Parathyroid adenoma (tissue), 2 donors: ENCODE measurements around the gene FYTTD1.

Experiments used
- H2AFZ ChIP-seq: fragments of 300-600 bp; sonication (generic); one replicate; pipeline ENCODE4 v1.7.0; 2017; ENCODE audit warnings: antibody characterized with exemption, mild to moderate bottlenecking
- H3K27ac ChIP-seq: fragments of 300-600 bp; sonication (generic); one replicate; pipeline ENCODE4 v1.7.0; 2017
- H3K27me3 ChIP-seq: fragments of 300-600 bp; sonication (generic); one replicate; pipeline ENCODE4 v1.7.0; 2017; ENCODE audit warnings: low read length; ENCODE audit not compliant: control insufficient read depth, insufficient read depth
- H3K36me3 ChIP-seq: fragments of 300-600 bp; sonication (generic); one replicate; pipeline ENCODE4 v1.7.0; 2017; ENCODE audit warnings: low read length; ENCODE audit not compliant: control insufficient read depth, insufficient read depth
- H3K4me1 ChIP-seq: fragments of 300-600 bp; sonication (generic); one replicate; pipeline ENCODE4 v1.7.0; 2017; ENCODE audit warnings: control low read depth
- H3K4me2 ChIP-seq: fragments of 300-600 bp; sonication (generic); one replicate; pipeline ENCODE4 v1.7.0; 2017; ENCODE audit warnings: low read length
- H3K4me3 ChIP-seq: fragments of 300-600 bp; sonication (generic); one replicate; pipeline ENCODE4 v1.7.0; 2017; ENCODE audit warnings: low read depth, low read length
- H3K79me2 ChIP-seq: fragments of 300-600 bp; sonication (generic); one replicate; pipeline ENCODE4 v1.7.0; 2017; ENCODE audit warnings: control low read depth
- H3K9ac ChIP-seq: fragments of 300-600 bp; sonication (generic); one replicate; pipeline ENCODE4 v1.7.0; 2017; ENCODE audit warnings: mild to moderate bottlenecking
- H3K9me3 ChIP-seq: fragments of 300-600 bp; sonication (generic); one replicate; pipeline ENCODE4 v1.7.0; 2017; ENCODE audit warnings: low read length; ENCODE audit not compliant: control insufficient read depth
- TF ChIP-seq, protein P1 (sequence below): fragments of 300-600 bp; sonication (generic); IDR thresholded peaks from one replicate; pipeline ENCODE4 v1.7.0; 2017; ENCODE audit warnings: antibody characterized with exemption, mild to moderate bottlenecking
- donor health status: primary hyperparathyroidism.

The FYTTD1 gene

DNA sequence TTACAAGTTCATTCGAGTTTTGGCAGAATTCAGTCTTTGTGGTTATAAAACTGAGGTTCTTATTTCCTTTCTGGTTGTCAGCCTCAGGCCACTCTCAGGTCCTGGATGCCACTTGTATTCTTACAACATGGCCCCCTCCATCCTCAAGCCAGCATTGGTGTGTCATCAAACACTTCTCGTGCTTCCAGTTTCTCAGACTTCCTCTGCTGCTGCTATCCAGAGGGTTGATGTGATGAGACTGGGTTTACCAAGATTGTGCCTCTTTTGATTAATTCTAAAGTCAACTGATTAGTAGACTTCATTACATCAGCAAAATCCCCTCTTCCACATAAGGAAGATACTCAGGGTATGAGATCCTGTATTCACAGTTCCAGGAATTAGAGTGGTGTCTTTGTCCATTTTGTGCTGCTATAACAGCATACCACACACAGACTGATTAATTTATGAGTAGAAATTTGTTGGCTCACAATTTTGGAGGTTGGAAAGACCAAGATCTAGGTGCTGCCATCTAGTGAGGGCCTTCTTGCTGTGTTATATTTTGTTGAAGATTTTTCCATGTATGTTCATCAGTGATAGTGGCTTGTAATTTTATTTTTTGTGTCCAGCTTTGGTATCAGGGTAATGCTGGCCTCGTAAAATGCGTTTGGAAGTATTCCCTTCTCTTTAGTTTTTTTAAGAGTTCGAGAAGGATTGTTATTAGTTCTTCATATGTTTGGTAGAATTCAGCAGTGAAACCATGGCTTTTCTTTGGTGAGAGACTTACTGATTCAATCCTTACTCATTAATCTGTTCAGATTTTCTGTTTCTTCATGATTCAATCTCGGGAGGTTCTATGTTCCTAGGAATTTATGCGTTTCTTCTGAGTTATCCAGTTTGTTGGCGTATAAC, 52.5 kb downstream of the FYTTD1 start:
- Histone ChIP-seq H3K36me3 (no peaks in the 10 kb centered on the region), H3K4me3 (no peak overlapping the region), H3K27ac (no peak overlapping the region), H3K79me2 (peaks cover 8% of the 10 kb centered on the region), H3K4me1 (no peaks in the 10 kb centered on the region), H3K27me3 (no peaks in the 10 kb centered on the region), H3K9me3 (no peaks in the 10 kb centered on the region), H2AFZ (no peak overlapping the region), H3K9ac (no peak overlapping the region), H3K4me2 (no peak overlapping the region)
- TF ChIP-seq, protein P1, sequence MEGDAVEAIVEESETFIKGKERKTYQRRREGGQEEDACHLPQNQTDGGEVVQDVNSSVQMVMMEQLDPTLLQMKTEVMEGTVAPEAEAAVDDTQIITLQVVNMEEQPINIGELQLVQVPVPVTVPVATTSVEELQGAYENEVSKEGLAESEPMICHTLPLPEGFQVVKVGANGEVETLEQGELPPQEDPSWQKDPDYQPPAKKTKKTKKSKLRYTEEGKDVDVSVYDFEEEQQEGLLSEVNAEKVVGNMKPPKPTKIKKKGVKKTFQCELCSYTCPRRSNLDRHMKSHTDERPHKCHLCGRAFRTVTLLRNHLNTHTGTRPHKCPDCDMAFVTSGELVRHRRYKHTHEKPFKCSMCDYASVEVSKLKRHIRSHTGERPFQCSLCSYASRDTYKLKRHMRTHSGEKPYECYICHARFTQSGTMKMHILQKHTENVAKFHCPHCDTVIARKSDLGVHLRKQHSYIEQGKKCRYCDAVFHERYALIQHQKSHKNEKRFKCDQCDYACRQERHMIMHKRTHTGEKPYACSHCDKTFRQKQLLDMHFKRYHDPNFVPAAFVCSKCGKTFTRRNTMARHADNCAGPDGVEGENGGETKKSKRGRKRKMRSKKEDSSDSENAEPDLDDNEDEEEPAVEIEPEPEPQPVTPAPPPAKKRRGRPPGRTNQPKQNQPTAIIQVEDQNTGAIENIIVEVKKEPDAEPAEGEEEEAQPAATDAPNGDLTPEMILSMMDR = peak; percentile 10

DNA sequence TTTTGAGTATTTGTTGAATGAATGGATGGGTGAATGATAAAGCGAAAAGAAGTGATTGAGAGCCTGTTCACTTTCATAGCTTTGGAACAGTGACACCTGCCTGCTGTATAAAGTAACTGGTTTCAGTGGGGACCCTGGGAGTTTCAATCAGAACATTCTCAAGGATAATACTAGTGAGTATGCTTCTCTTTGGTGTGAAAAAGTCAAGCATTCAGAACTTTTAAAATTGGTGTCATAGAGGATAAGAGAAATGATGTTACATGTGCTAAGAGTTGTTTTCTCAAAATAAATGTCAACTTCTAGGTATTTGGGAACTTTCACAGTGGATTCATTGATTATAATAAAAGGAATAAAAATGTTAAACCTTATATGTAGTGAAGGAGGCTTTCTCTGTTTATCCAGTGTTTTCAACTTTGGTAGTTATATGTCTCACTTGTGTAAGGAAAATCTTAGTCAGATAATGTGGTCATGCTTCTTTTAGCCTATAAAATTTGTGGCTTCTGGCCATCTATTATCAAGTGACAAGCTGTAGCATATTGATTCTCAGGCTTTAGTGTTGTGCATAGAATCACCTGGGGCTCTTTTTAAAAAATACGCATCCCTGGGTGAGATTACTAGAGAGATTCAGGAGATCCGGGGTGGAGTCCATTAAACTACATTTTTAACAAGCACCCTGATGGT, 53.2 kb downstream of the FYTTD1 start:
- H3K9me3 ChIP-seq = no peaks in the 10 kb centered on the region
- H3K27me3 ChIP-seq = no peaks in the 10 kb centered on the region
- H3K9ac ChIP-seq = no peak overlapping the region
- H2AFZ ChIP-seq = no peak overlapping the region
- H3K27ac ChIP-seq = no peak overlapping the region
- no peaks in the 10 kb centered on the region for H3K36me3 ChIP-seq
- H3K4me1 ChIP-seq = peaks cover under 1% of the 10 kb centered on the region
- H3K79me2 ChIP-seq = peaks cover 5% of the 10 kb centered on the region
- no peak overlapping the region for H3K4me3 ChIP-seq
- H3K4me2 ChIP-seq = no peak overlapping the region
- TF ChIP-seq, protein P1 = no peak

DNA sequence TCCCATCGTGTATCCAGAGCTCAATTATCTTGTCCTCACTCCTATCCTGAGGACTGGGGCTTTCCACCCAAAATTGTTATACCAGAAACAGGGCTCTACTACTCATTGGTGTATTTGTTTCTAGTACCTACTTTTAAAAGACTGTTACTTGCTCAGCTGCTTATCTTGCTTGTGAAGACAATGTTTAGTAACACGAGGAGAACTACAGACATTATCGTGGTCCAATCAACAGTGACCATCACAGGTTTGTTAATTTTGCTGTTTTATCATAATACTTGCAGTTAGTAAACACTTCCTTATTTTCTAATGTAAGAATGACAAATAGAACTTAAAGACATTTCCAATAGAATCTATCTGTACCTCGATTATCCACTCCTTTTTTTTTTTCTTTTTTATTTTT, 54.8 kb downstream of the FYTTD1 start:
- no peaks in the 10 kb centered on the region for H3K9me3 ChIP-seq
- peaks cover 5% of the 10 kb centered on the region for H3K79me2 ChIP-seq
- H3K4me1 ChIP-seq = peaks cover 6% of the 10 kb centered on the region
- no peaks in the 10 kb centered on the region for H3K36me3 ChIP-seq
- H3K27me3 ChIP-seq = no peaks in the 10 kb centered on the region
- H2AFZ ChIP-seq = no peak overlapping the region
- H3K9ac ChIP-seq = no peak overlapping the region
- no peak overlapping the region for H3K27ac ChIP-seq
- H3K4me3 ChIP-seq = no peak overlapping the region
- TF ChIP-seq, protein P1 = no peak
- H3K4me2 ChIP-seq = no peak overlapping the region

DNA sequence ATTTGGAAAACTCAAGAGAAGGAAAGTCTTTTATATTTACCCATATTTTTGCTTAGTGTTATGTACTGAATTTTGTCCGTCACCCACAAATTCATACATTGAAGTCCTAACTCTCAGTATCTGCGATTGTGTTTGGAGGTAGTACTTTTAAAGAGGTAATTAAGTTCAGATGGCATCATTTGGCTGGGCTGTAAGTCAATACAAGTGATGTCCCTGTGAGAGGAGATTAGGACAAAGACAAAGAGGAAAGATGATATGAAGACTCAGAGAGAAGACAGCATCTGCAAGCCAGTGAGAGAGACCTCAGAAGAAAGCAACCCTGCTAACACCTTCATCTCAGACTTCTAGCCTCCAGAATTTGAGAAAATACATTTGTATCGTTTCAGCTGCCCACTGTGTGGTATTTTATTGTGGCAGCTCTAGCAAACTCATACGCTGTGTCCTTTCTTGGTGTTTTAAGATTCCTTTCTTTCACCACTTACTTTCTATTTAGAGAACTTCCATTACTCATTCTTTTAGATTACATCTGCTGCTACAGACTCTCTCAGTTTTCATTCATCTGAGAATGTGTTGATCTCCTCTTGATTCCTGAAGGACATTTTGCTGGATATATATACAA, 58.4 kb downstream of the FYTTD1 start:
- Histone ChIP-seq H3K27me3 (no peaks in the 10 kb centered on the region), H3K27ac (no peak overlapping the region), H3K79me2 (peaks cover 13% of the 10 kb centered on the region), H3K4me1 (peaks cover 6% of the 10 kb centered on the region), H3K9me3 (no peaks in the 10 kb centered on the region), H2AFZ (no peak overlapping the region), H3K4me3 (no peak overlapping the region), H3K9ac (no peak overlapping the region), H3K36me3 (no peaks in the 10 kb centered on the region), H3K4me2 (no peak overlapping the region)
- TF ChIP-seq, protein P1 = no peak
